ENCODE data around the gene CAMK4.

The CAMK4 gene

GRCh38 chr5:111493031-111493430 lies 268.8 kb downstream of the CAMK4 start:
- no peak for DNase-seq (ENCODE audit: low spot score)

- no peak for DNase-seq (ENCODE audit: low spot score)
Observed at GRCh38 chr5:111494355-111494999, 270.3 kb downstream of the CAMK4 start.

GRCh38 chr5:111495159-111495558 lies 271.0 kb downstream of the CAMK4 start:
- no peak for DNase-seq (ENCODE audit: low spot score)

- DNase-seq (ENCODE audit: low spot score), result no peak
Observed at GRCh38 chr5:111498346-111498745, 274.2 kb downstream of the CAMK4 start.

- no peak for DNase-seq (ENCODE audit: low spot score)
Observed at GRCh38 chr5:111502956-111503355, 278.8 kb downstream of the CAMK4 start.

- DNase-seq (ENCODE audit: low spot score), result no peak
Observed at GRCh38 chr5:111505096-111505495, 280.9 kb downstream of the CAMK4 start.

- no peak for DNase-seq (ENCODE audit: low spot score)
Observed at GRCh38 chr5:111507276-111507675, 283.1 kb downstream of the CAMK4 start.

- no peak for DNase-seq (ENCODE audit: low spot score)
Observed at GRCh38 chr5:111509119-111509518, 284.9 kb downstream of the CAMK4 start.

GRCh38 chr5:111511174-111511830 lies 287.1 kb downstream of the CAMK4 start:
- DNase-seq (ENCODE audit: low spot score), result no peak

- peak; percentile 66 for DNase-seq (ENCODE audit: low spot score)
Observed at GRCh38 chr5:111511831-111512374, 287.7 kb downstream of the CAMK4 start.

GRCh38 chr5:111512375-111513130 lies 288.4 kb downstream of the CAMK4 start, which contains the start of gene STARD4:
Gene STARD4 (minus strand): TSS chr5:111512535. CDS start chr5:111507433, 5,102 bp downstream.
- peak; percentile 96 for DNase-seq (ENCODE audit: low spot score)

GRCh38 chr5:111513131-111513520 lies 288.9 kb downstream of the CAMK4 start:
- DNase-seq (ENCODE audit: low spot score), result no peak

- DNase-seq (ENCODE audit: low spot score), result no peak
Observed at GRCh38 chr5:111514087-111514486, 289.9 kb downstream of the CAMK4 start.

- DNase-seq (ENCODE audit: low spot score), result no peak
Observed at GRCh38 chr5:111517853-111518501, 293.8 kb downstream of the CAMK4 start.

- DNase-seq (ENCODE audit: low spot score), result no peak
Observed at GRCh38 chr5:111518777-111519176, 294.6 kb downstream of the CAMK4 start.

- DNase-seq (ENCODE audit: low spot score), result no peak
Observed at GRCh38 chr5:111520908-111521307, 296.7 kb downstream of the CAMK4 start.

- DNase-seq (ENCODE audit: low spot score), result no peak
Observed at GRCh38 chr5:111528056-111528455, 303.9 kb downstream of the CAMK4 start.

GRCh38 chr5:111530298-111530740 lies 306.1 kb downstream of the CAMK4 start:
- no peak for DNase-seq (ENCODE audit: low spot score)

GRCh38 chr5:111532886-111533582 lies 308.9 kb downstream of the CAMK4 start:
- DNase-seq (ENCODE audit: low spot score), result no peak

- DNase-seq (ENCODE audit: low spot score), result no peak
Observed at GRCh38 chr5:111535879-111536549, 311.8 kb downstream of the CAMK4 start.

Measured in iPS-NIHi11 (cell line).